Stimulated activated CD8-positive, alpha-beta memory T cell treated with anti-CD3 and anti-CD28 coated beads, Interleukin-4, amount 100 ng/mL, for 4 hours (primary cell): Measurements from ENCODE around the gene LTB4R2.
A peak's percentile ranks its signal among the peaks of the same experiment; 100 is the strongest.

ENCODE experiments used
- DNase-seq, 2 donors: peaks; one replicate each; pipeline ENCODE4 v3.0.0-alpha.2; 2020; ENCODE audit warnings: low read depth in 2 of 2, low spot score in 1 of 2

The LTB4R2 gene

GRCh38 chr14:24277071-24277470 lies 32.9 kb upstream of the LTB4R2 start:
- no peak for DNase-seq

DNA sequence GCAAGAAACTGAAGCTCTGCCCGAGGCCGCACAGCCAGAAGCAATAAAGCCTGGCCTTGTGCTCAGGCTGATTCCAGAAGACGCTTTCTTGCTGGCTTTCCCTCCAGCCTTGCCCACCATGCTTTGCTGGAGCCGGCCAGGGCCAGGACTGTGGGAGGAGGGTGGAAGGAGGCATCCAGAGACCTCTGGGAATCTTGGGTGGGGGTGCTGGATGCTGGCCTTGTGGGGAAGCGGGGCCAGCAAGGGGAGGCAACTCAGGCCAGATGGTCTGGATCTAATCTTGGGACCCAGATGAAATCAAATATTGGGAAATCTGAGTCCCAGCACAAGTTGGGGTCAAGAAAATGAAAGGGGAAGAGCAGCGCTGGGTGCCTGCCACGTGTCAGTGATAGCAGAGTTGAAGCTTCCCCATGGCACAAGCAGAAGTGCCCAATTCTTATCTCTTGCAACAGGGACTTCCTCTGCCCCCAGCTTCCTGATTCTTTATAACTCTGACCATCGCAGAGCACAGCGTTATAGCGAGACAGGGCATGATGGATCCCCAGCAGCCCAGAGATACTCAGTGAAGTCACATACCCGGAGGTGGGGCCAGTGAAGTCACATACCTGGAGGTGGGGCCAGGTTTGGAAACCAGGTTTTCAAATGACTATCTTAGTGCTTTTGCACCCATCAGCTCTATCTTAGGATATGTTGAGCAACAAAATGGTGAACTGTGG lies 32.2 kb upstream of the LTB4R2 start:
- no peak for DNase-seq

DNA sequence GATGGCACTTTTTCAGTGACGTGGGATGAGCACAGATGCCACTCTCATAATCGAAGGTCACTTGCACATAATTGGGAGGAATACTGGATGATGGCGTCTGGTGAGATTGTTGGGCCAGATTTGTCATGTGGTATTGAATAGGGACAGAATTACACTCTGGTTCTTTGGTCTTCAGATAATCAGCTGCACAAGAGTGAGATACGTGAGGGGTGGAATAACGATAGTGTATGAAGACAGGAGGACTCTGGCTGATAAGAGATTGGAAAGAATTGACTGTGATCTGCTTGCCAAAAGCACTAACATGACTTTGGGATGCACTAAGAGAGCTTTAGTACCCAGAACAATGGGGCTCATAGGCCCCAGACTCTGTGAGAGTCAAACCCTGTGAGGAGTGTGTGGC lies 31.5 kb upstream of the LTB4R2 start:
- no peak for DNase-seq

- DNase-seq = no peak
These were observed 30.4 kb upstream of the LTB4R2 start for GRCh38 chr14:24279301-24280186.

DNA sequence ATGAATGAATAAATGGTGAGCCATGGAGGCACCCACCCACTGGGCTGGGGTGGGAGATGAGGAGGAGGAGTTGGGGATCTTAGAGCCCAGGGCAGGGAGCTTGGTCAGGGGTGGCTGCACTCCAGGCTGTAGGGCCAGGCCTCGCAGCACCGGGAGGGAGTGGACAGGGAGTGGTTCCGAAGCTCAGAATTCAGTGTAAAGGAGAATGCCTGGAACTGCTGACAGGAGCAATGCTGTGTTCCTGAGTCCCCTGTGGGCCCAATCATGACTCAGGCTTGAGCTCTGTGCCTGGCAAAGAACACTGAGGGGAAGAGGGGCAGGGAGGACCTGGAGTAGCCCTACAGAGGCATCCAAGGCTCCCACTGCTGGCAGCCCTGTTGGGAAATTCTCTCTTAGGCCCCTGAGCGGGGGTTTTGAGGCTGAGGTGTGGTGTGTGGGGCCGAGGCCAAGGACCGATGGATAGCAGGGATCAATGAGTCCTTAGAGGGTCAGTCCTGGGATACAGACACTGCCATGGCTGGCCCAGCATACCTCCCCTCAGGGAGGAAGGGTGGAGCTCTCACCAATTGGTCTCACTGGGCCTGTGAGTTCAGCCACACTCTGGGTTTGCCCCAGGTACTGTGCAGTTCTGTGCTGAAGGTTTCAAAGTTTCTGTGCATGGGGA lies 29.0 kb upstream of the LTB4R2 start:
- DNase-seq = no peak

DNA sequence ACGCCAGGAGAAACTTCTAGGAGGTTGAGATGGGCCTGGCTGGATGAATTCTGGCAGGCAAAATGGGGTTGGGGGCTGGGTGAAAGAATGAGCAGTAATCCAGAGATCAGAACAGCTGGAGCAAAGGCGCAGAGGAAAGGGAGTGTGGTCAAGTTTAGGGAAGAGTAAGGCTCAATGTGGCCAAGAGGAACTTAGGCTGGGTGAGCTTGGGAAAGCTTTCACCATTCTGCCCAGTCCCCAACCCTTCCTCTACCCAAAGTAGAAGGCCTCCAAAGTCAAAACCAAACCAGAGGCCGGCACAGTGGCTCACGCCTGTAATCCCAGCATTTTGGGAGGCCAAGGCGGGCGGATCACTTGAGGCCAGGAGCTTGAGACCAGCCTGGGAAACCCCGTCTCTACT lies 28.3 kb upstream of the LTB4R2 start:
- no peak for DNase-seq

DNA sequence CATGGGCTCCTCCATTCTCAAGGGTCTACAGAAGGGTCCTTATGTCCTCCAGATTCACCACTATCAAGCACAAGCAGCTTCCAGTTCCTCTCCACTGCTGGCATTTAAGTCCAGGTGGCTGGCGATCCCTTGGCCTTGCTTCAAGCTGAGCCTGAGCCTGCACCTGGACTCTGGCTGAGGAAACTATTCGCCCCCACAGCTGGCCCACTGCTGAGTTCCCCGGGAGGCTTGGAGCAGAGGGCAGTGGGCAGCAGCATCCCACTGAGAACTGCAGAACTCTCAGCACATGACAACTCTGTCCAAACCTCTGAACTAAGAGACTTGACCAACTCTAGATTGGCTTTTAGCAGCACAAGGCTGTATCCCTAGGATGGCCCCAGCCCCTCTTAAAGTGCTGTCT lies 27.2 kb upstream of the LTB4R2 start:
- no peak for DNase-seq

- DNase-seq = no peak
These were observed 26.0 kb upstream of the LTB4R2 start for GRCh38 chr14:24283796-24284460.

DNA sequence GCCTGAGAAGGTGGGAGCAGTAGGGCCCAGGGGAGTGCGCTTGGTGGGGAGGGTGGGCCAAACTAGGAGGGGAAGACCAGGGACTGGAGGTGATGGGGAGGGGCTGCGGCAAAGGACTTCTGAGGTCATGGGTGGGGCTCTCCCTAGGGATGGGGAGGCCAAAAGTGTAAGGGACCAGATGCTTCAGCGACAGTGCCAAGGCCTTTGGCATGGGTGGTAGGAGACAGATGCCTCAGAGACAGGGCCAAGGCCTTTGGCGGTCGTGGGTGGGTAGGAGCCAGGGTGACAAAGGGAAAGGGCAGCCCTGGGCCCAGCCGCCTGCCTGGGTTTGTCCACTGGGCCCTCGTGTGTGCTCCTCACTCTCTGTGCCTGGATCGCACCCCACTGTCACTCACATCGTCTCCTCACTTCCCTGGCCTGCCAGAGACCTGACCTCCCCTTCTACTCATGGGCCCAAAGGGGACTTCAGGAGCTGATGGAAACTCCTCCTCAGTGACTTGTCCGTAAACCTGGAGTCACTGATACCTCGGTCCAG lies 25.4 kb upstream of the LTB4R2 start:
- DNase-seq = no peak

DNA sequence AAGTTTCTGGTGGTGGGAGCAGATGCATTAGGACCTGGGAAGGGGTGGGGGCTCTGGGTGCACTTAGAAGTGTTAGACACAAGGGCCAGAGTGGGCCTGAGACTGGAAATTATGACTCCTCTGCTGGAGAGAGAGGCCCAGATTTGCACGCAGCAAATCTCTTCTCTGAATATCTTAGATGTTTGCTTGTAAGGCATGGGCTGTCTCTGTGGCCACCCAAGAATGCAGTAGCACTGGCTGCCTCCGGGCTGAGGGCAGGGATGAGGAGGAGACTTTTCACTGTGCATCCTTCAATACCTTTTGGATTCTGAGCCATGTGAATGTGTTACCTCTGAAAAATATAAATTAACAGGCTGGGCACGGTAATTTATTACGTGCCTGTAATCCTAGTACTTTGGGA lies 24.6 kb upstream of the LTB4R2 start:
- no peak for DNase-seq

DNA sequence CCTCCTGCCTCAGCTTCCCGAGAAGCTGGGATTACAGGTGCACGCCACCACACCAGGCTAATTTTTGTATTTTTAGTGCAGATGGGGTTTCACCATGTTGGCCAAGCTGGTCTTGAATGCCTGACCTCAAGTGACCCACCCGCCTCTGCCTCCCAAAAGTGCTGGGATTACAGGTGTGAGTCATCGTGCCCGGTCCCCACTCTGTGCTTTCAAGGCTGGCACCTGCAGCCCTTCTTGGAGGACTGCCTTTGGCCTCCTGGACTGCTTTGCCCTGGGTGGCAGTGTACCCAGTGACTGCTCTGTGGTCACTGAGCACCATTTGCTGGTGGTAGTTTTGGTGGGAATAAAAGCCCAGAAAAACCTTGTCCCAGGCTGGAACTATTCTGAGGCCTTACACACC lies 22.9 kb upstream of the LTB4R2 start:
- no peak for DNase-seq

GRCh38 chr14:24289649-24290280 lies 20.2 kb upstream of the LTB4R2 start:
- no peak for DNase-seq

GRCh38 chr14:24290746-24291145 lies 19.2 kb upstream of the LTB4R2 start:
- no peak for DNase-seq

DNA sequence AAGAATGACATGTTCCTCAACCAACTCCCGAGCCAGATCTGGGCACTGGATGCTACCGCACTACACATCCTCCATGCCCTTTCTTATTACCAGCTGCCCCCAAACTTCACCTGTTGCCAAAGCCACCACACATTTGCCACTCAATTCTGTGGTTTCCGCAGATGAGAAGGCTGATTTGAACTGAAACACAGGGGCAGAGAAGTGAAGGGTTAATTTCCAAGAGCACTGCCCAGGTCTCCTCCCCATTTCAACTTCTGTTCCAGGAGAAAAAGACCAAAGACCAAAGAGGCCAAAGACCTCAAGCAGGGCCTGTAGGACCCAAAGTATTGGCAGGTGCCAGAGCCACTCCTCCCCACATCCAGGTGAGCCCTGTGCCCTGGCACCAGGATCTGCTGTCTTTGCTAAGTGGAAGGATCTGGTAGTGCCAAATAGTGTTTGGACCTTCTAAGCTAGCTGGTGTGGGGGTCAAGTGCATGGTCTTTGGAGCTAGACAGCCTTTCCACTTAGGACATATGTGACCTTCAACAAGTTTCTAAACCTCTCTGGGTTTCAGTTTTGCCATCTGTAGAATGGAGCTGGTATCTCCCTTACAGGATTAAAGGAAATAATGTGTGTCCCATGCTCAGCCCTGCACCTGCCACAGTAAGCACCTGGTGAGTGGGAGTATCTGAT lies 18.4 kb upstream of the LTB4R2 start:
- DNase-seq = no peak

GRCh38 chr14:24292118-24292807 lies 17.7 kb upstream of the LTB4R2 start:
- DNase-seq = no peak

- DNase-seq = no peak
These were observed 16.4 kb upstream of the LTB4R2 start for GRCh38 chr14:24293525-24293924.

GRCh38 chr14:24296341-24297157 lies 13.4 kb upstream of the LTB4R2 start:
- DNase-seq = peak; percentile 46 to 55

DNA sequence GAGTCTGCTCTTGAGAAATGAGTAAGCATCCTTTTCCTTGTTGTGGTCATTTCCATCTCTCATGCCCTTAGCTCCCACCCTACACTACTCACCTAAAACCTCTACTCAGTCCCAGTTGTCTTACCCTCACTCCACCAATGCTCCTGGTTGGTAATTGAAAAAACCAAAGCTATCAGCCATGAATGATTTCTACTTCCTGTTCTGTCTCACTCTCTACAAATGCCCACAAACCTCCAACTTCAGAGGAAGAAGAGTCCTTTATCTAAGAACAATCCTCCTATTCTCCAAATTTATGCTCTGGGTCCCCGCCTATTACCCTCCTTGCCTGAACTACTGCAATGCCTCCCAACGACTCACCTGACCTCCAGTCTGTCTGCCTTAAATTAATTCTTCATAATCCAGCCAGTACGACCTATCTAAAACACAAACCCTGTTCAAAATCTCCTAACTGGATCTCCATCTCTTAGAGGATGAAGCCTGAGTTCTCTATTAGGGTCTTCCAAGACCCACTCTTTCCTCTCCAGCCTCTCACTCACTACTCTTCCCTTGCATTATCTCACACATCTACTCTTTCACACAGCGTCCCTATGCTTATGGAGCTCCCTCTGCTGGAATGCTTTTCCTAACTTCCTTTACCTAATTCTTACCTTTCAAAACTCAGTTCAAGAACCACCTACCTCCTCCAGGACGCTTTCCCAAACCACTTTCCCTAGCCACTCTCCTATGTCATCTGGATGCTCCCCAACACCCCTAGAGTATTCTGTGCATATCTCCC lies 12.6 kb upstream of the LTB4R2 start:
- no peak for DNase-seq
